WTC11 (cell line): ENCODE measurements around the gene CDH12. TPM values are rescaled to one million over a fixed set of nuclear protein-coding genes. Genes with fewer than 3 reads are reported as not detected.
"Not testable (repeated sequence)": the region's sequence is repeated elsewhere in the genome, so short reads cannot be mapped to it uniquely, and the experiment has no call there.

Experiments
- ATAC-seq: fragments of 200-7000 bp; cut with Tn5 transposase; 2 replicates; pipeline ENCODE4 v1.10.0; 2021; ENCODE audit warnings: mild to moderate bottlenecking, moderate library complexity
- CTCF ChIA-PET: fragments of 300-600 bp; sonication (Branson Sonifier 250); formaldehyde crosslinking; loops from one replicate; lab custom pipeline; 2021; ENCODE audit warnings: antibody characterized with exemption; lab: Charles Lee
- POLR2A ChIA-PET: fragments of 350-600 bp; sonication (Branson Sonifier 250); formaldehyde crosslinking; loops from one replicate; lab custom pipeline; 2021; ENCODE audit warnings: antibody characterized with exemption; lab: Charles Lee
- DNase-seq: peaks from one replicate; pipeline ENCODE4 v3.0.0; 2021; ENCODE audit warnings: low spot score
- H3K27ac Mint-ChIP-seq: 2 replicates; pipeline ENCODE4 v1.8.0; 2021; ENCODE audit warnings: mixed read lengths
- H3K27me3 Mint-ChIP-seq: 2 replicates; pipeline ENCODE4 v1.8.0; 2021; ENCODE audit warnings: low read depth, mild to moderate bottlenecking, moderate library complexity, mixed read lengths
- H3K36me3 Mint-ChIP-seq: 2 replicates; pipeline ENCODE4 v1.8.0; 2021; ENCODE audit warnings: mixed read lengths
- H3K4me1 Mint-ChIP-seq: 2 replicates; pipeline ENCODE4 v1.8.0; 2022; ENCODE audit warnings: mixed read lengths
- H3K4me3 Mint-ChIP-seq: 2 replicates; pipeline ENCODE4 v1.8.0; 2021; ENCODE audit warnings: mild to moderate bottlenecking, moderate library complexity, mixed read lengths
- H3K9me3 Mint-ChIP-seq: 2 replicates; pipeline ENCODE4 v1.8.0; 2021; ENCODE audit warnings: mixed read lengths
- CBFB ChIP-seq: sonication (generic); formaldehyde crosslinking; IDR thresholded peaks from 2 replicates; pipeline ENCODE4 v1.8.1; 2022; ENCODE audit warnings: mild to moderate bottlenecking, low read depth, missing genetic modification reagents
- ELF4 ChIP-seq: sonication (generic); formaldehyde crosslinking; IDR thresholded peaks from 2 replicates; pipeline ENCODE4 v1.8.1; 2022; ENCODE audit warnings: low read depth, mild to moderate bottlenecking, moderate library complexity, missing genetic modification reagents
- MXD4 ChIP-seq: fragments of 250-450 bp; sonication (Bioruptor Pico); IDR thresholded peaks from 2 replicates; pipeline ENCODE4 v1.8.0; 2021; ENCODE audit warnings: mild to moderate bottlenecking, moderate library complexity, borderline replicate concordance
- NFATC4 ChIP-seq: fragments of 250-450 bp; sonication (Bioruptor Pico); IDR thresholded peaks from 2 replicates; pipeline ENCODE4 v1.9.0; 2021; ENCODE audit warnings: mild to moderate bottlenecking
- NFYB ChIP-seq: sonication (generic); formaldehyde crosslinking; conservative IDR thresholded peaks from 2 replicates; pipeline ENCODE4 v1.8.0; 2022; ENCODE audit warnings: low read depth, missing genetic modification reagents
- NR1H2 ChIP-seq: sonication (generic); formaldehyde crosslinking; IDR thresholded peaks from 2 replicates; pipeline ENCODE4 v1.9.0; 2021; ENCODE audit warnings: mild to moderate bottlenecking, moderate library complexity, missing genetic modification reagents
- SMAD3 ChIP-seq: sonication (generic); formaldehyde crosslinking; IDR thresholded peaks from 2 replicates; pipeline ENCODE4 v1.8.0; 2022; ENCODE audit warnings: missing genetic modification reagents, mild to moderate bottlenecking, borderline replicate concordance
- SP1 ChIP-seq: sonication (generic); formaldehyde crosslinking; conservative IDR thresholded peaks from 2 replicates; pipeline ENCODE4 v1.8.1; 2022; ENCODE audit warnings: missing genetic modification reagents
- TEAD1 ChIP-seq: sonication (generic); formaldehyde crosslinking; IDR thresholded peaks from 2 replicates; pipeline ENCODE4 v1.8.0; 2022; ENCODE audit warnings: mild to moderate bottlenecking, missing genetic modification reagents
- ZNF263 ChIP-seq: sonication (generic); formaldehyde crosslinking; IDR thresholded peaks from 2 replicates; pipeline ENCODE4 v1.8.1; 2022; ENCODE audit warnings: low read depth, mild to moderate bottlenecking, moderate library complexity, missing genetic modification reagents
- ZNF396 ChIP-seq: fragments of 250-450 bp; sonication (Bioruptor Pico); IDR thresholded peaks from 2 replicates; pipeline ENCODE4 v1.8.0; 2021; ENCODE audit warnings: mild to moderate bottlenecking, moderate library complexity, borderline replicate concordance
- total RNA-seq: library from RNA; stranded (reverse); gene quantifications from 3 replicates; pipeline ENCODE4 v1.2.3, GENCODE V29; 2021
- TF ChIP-seq, protein P1 (sequence below): fragments of 250-450 bp; sonication (Bioruptor Pico); IDR thresholded peaks from 2 replicates; pipeline ENCODE4 v1.9.0; 2021; ENCODE audit warnings: mild to moderate bottlenecking, borderline replicate concordance
- TF ChIP-seq, protein P2 (sequence below): sonication (generic); formaldehyde crosslinking; IDR thresholded peaks from 2 replicates; pipeline ENCODE4 v1.8.1; 2023; ENCODE audit warnings: mild to moderate bottlenecking, missing genetic modification reagents
- TF ChIP-seq, protein P3 (sequence below): sonication (generic); formaldehyde crosslinking; IDR thresholded peaks from 2 replicates; pipeline ENCODE4 v1.8.0; 2022; ENCODE audit warnings: mild to moderate bottlenecking, missing genetic modification reagents
- TF ChIP-seq, protein P4 (sequence below): sonication (generic); formaldehyde crosslinking; IDR thresholded peaks from 2 replicates; pipeline ENCODE4 v1.8.1; 2023; ENCODE audit warnings: mild to moderate bottlenecking, missing genetic modification reagents, borderline replicate concordance
- TF ChIP-seq, protein P5 (sequence below): sonication (generic); formaldehyde crosslinking; IDR thresholded peaks from 2 replicates; pipeline ENCODE4 v1.8.1; 2022; ENCODE audit warnings: mild to moderate bottlenecking, missing genetic modification reagents, moderate library complexity, borderline replicate concordance
- TF ChIP-seq, protein P6 (sequence below): fragments of 250-450 bp; sonication (Bioruptor Pico); IDR thresholded peaks from 2 replicates; pipeline ENCODE4 v1.9.0; 2021; ENCODE audit warnings: mild to moderate bottlenecking

CDH12 gene
- total RNA-seq, 1 experiment from 2014 or later = not detected

DNA sequence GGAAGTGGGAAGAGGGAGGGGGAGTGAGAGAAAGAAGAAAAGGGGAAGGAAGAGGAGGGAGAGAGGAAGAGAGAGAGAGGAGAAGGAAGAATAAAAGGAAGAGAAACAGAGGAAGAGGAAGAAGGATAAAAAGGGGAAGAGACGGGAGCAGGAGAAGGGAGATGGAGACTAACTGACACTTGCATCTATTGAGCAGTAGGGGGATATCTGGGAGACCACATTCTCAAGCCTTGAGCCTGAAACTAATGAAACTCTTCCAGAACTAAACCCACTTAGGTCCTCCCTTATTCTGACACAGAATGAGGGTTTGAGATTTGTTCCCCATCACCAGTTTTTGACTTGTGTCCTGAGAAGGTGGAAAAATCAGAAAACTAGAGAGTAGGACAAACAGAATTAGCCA, 533.3 kb downstream of the CDH12 start:
- Mint-ChIP-seq H3K27me3 (no peaks in the 10 kb centered on the region), H3K4me1 (no peaks in the 10 kb centered on the region), H3K36me3 (no peaks in the 10 kb centered on the region), H3K27ac (no peak overlapping the region), H3K4me3 (no peak overlapping the region), H3K9me3 (peaks cover 4% of the 10 kb centered on the region)
- ChIA-PET CTCF (no interaction called here), POLR2A (no interaction called here)
- TF ChIP-seq ZNF396 (CRISPR knock-in tag) (no peak), NFYB (no peak), SP1 (CRISPR knock-in tag) (no peak)
- TF ChIP-seq, protein P1, sequence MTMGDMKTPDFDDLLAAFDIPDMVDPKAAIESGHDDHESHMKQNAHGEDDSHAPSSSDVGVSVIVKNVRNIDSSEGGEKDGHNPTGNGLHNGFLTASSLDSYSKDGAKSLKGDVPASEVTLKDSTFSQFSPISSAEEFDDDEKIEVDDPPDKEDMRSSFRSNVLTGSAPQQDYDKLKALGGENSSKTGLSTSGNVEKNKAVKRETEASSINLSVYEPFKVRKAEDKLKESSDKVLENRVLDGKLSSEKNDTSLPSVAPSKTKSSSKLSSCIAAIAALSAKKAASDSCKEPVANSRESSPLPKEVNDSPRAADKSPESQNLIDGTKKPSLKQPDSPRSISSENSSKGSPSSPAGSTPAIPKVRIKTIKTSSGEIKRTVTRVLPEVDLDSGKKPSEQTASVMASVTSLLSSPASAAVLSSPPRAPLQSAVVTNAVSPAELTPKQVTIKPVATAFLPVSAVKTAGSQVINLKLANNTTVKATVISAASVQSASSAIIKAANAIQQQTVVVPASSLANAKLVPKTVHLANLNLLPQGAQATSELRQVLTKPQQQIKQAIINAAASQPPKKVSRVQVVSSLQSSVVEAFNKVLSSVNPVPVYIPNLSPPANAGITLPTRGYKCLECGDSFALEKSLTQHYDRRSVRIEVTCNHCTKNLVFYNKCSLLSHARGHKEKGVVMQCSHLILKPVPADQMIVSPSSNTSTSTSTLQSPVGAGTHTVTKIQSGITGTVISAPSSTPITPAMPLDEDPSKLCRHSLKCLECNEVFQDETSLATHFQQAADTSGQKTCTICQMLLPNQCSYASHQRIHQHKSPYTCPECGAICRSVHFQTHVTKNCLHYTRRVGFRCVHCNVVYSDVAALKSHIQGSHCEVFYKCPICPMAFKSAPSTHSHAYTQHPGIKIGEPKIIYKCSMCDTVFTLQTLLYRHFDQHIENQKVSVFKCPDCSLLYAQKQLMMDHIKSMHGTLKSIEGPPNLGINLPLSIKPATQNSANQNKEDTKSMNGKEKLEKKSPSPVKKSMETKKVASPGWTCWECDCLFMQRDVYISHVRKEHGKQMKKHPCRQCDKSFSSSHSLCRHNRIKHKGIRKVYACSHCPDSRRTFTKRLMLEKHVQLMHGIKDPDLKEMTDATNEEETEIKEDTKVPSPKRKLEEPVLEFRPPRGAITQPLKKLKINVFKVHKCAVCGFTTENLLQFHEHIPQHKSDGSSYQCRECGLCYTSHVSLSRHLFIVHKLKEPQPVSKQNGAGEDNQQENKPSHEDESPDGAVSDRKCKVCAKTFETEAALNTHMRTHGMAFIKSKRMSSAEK (CRISPR knock-in tag) = no peak
- TF ChIP-seq, protein P2, sequence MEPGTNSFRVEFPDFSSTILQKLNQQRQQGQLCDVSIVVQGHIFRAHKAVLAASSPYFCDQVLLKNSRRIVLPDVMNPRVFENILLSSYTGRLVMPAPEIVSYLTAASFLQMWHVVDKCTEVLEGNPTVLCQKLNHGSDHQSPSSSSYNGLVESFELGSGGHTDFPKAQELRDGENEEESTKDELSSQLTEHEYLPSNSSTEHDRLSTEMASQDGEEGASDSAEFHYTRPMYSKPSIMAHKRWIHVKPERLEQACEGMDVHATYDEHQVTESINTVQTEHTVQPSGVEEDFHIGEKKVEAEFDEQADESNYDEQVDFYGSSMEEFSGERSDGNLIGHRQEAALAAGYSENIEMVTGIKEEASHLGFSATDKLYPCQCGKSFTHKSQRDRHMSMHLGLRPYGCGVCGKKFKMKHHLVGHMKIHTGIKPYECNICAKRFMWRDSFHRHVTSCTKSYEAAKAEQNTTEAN (CRISPR knock-in tag) = no peak
- TF ChIP-seq, protein P3, sequence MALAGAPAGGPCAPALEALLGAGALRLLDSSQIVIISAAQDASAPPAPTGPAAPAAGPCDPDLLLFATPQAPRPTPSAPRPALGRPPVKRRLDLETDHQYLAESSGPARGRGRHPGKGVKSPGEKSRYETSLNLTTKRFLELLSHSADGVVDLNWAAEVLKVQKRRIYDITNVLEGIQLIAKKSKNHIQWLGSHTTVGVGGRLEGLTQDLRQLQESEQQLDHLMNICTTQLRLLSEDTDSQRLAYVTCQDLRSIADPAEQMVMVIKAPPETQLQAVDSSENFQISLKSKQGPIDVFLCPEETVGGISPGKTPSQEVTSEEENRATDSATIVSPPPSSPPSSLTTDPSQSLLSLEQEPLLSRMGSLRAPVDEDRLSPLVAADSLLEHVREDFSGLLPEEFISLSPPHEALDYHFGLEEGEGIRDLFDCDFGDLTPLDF (CRISPR knock-in tag) = no peak
- TF ChIP-seq, protein P4, sequence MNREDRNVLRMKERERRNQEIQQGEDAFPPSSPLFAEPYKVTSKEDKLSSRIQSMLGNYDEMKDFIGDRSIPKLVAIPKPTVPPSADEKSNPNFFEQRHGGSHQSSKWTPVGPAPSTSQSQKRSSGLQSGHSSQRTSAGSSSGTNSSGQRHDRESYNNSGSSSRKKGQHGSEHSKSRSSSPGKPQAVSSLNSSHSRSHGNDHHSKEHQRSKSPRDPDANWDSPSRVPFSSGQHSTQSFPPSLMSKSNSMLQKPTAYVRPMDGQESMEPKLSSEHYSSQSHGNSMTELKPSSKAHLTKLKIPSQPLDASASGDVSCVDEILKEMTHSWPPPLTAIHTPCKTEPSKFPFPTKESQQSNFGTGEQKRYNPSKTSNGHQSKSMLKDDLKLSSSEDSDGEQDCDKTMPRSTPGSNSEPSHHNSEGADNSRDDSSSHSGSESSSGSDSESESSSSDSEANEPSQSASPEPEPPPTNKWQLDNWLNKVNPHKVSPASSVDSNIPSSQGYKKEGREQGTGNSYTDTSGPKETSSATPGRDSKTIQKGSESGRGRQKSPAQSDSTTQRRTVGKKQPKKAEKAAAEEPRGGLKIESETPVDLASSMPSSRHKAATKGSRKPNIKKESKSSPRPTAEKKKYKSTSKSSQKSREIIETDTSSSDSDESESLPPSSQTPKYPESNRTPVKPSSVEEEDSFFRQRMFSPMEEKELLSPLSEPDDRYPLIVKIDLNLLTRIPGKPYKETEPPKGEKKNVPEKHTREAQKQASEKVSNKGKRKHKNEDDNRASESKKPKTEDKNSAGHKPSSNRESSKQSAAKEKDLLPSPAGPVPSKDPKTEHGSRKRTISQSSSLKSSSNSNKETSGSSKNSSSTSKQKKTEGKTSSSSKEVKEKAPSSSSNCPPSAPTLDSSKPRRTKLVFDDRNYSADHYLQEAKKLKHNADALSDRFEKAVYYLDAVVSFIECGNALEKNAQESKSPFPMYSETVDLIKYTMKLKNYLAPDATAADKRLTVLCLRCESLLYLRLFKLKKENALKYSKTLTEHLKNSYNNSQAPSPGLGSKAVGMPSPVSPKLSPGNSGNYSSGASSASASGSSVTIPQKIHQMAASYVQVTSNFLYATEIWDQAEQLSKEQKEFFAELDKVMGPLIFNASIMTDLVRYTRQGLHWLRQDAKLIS (CRISPR knock-in tag) = no peak
- no peak for DNase-seq
- ATAC-seq = peak; percentile 91

DNA sequence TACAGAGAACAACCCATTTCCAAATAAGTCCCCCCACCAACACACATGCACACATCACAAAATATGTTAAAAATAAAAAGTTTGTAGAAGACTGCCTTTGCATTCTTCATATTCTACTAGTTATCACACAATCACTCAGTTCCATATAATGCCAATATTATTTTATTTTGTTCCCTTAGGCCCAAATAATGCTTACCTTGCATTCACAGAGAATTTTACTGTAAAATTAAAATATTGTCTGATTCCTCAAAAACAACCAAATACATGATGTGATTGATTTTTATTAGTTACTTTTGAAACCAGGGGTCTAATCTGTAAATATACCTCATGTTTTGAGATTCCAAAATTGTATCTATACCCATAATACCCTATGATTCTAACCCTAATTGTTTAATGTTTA, 536.9 kb downstream of the CDH12 start:
- Mint-ChIP-seq H3K4me1 (no peaks in the 10 kb centered on the region), H3K36me3 (no peaks in the 10 kb centered on the region), H3K27me3 (no peaks in the 10 kb centered on the region)
- no peak for DNase-seq
- no peak for ATAC-seq
- TF ChIP-seq, protein P5, sequence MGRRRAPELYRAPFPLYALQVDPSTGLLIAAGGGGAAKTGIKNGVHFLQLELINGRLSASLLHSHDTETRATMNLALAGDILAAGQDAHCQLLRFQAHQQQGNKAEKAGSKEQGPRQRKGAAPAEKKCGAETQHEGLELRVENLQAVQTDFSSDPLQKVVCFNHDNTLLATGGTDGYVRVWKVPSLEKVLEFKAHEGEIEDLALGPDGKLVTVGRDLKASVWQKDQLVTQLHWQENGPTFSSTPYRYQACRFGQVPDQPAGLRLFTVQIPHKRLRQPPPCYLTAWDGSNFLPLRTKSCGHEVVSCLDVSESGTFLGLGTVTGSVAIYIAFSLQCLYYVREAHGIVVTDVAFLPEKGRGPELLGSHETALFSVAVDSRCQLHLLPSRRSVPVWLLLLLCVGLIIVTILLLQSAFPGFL (CRISPR knock-in tag) = no peak
- TF ChIP-seq NFATC4 (no peak), ZNF263 (CRISPR knock-in tag) (no peak), CBFB (no peak), ELF4 (CRISPR knock-in tag) (no peak), SMAD3 (CRISPR knock-in tag) (no peak), NR1H2 (CRISPR knock-in tag) (no peak), TEAD1 (CRISPR knock-in tag) (no peak), MXD4 (CRISPR knock-in tag) (no peak)
- TF ChIP-seq, protein P6, sequence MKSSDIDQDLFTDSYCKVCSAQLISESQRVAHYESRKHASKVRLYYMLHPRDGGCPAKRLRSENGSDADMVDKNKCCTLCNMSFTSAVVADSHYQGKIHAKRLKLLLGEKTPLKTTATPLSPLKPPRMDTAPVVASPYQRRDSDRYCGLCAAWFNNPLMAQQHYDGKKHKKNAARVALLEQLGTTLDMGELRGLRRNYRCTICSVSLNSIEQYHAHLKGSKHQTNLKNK (CRISPR knock-in tag) = no peak
- TF ChIP-seq, all 79 proteins: peak for 0
- Mint-ChIP-seq H3K4me3 (no peak overlapping the region), H3K9me3 (peaks cover 4% of the 10 kb centered on the region), H3K27ac (no peak overlapping the region)
- CTCF ChIA-PET = no interaction called here
- POLR2A ChIA-PET = no interaction called here

DNA sequence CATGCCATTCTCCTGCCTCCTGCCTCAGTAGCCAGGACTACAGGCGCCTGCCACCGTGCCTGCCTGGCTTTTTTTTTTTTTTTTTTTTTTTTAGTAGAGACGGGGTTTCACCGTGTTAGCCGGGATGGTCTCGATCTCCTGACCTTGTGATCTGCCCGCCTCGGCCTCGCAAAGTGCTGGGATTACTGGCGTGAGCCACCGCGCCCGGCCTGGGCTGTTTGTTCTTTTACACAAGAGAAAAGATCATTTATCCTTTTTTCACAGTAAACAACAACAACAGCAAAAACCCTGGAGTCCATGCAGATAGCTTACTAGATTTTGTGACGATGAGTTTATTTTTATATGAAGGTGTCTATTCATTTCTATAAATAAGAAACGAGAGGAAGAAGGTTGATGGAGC, 538.1 kb downstream of the CDH12 start:
- not testable (repeated sequence) for ATAC-seq, H3K27me3 Mint-ChIP-seq, DNase-seq

More for the DNA sequence above, 538.1 kb downstream of the CDH12 start:
- H3K9me3 Mint-ChIP-seq, H3K4me1 Mint-ChIP-seq, H3K4me3 Mint-ChIP-seq, H3K36me3 Mint-ChIP-seq, H3K27ac Mint-ChIP-seq, CTCF ChIA-PET: not testable (repeated sequence)
- POLR2A ChIA-PET = interaction anchor here (0.7 kb wide), 1 partner anchor 181 kb away, joined by 3 read pairs; no protein-coding TSS in a partner anchor
